ENCODE results near the gene WRAP53. TPM values are rescaled to one million over a fixed set of nuclear protein-coding genes. Genes with fewer than 3 reads are reported as not detected.

The WRAP53 gene
- total RNA-seq, 1 donor from 2014 or later = 22.1 TPM

DNA sequence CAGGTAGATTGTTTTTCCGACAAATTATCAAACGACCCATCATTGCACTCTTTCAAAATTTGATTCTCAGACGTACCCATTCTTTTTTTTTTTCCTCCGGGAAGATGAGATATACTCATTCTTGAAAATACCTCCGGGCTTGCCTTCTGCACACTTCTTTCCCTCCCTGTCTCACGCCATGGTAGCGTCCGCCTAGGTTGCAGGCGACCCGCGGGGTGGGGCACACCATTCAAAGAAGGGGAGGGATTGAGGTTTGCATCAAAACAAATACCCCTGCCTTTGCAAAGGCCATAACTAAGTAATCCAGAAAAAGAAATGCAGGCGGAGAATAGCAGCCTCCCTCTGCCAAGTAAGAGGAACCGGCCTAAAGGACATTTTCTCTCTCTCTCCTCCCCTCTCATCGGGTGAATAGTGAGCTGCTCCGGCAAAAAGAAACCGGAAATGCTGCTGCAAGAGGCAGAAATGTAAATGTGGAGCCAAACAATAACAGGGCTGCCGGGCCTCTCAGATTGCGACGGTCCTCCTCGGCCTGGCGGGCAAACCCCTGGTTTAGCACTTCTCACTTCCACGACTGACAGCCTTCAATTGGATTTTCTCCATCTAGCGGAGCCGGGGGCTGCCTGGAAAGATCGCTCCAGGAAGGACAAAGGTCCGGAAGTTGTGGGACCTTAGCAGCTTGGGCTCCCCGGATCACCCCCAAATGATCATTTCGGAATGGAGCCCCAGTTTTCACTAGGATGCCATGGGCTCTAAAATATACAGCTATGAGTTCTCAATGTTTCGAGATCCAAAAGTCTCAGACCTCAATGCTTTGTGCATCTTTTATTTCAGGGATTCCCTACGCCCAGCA, 1.8 kb upstream of the WRAP53 start:
- peaks cover 3% of the 10 kb centered on the region for H3K27me3 Mint-ChIP-seq
- TF ChIP-seq, protein P1, sequence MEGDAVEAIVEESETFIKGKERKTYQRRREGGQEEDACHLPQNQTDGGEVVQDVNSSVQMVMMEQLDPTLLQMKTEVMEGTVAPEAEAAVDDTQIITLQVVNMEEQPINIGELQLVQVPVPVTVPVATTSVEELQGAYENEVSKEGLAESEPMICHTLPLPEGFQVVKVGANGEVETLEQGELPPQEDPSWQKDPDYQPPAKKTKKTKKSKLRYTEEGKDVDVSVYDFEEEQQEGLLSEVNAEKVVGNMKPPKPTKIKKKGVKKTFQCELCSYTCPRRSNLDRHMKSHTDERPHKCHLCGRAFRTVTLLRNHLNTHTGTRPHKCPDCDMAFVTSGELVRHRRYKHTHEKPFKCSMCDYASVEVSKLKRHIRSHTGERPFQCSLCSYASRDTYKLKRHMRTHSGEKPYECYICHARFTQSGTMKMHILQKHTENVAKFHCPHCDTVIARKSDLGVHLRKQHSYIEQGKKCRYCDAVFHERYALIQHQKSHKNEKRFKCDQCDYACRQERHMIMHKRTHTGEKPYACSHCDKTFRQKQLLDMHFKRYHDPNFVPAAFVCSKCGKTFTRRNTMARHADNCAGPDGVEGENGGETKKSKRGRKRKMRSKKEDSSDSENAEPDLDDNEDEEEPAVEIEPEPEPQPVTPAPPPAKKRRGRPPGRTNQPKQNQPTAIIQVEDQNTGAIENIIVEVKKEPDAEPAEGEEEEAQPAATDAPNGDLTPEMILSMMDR (conservative IDR thresholded peaks at IDR 0.05) = no peak
- no peaks in the 10 kb centered on the region for H3K9me3 Mint-ChIP-seq
- H3K4me1 Mint-ChIP-seq (ENCODE audit: unreplicated experiment) = peaks cover 25% of the 10 kb centered on the region
- peaks cover 12% of the 10 kb centered on the region for H3K36me3 Mint-ChIP-seq
- H3K4me3 Mint-ChIP-seq = peak overlapping the region; percentile 97
- H3K27ac Mint-ChIP-seq = peak overlapping the region; percentile 99
- peak; percentile 81 for DNase-seq (ENCODE audit: extremely low spot score, unreplicated experiment)

DNA sequence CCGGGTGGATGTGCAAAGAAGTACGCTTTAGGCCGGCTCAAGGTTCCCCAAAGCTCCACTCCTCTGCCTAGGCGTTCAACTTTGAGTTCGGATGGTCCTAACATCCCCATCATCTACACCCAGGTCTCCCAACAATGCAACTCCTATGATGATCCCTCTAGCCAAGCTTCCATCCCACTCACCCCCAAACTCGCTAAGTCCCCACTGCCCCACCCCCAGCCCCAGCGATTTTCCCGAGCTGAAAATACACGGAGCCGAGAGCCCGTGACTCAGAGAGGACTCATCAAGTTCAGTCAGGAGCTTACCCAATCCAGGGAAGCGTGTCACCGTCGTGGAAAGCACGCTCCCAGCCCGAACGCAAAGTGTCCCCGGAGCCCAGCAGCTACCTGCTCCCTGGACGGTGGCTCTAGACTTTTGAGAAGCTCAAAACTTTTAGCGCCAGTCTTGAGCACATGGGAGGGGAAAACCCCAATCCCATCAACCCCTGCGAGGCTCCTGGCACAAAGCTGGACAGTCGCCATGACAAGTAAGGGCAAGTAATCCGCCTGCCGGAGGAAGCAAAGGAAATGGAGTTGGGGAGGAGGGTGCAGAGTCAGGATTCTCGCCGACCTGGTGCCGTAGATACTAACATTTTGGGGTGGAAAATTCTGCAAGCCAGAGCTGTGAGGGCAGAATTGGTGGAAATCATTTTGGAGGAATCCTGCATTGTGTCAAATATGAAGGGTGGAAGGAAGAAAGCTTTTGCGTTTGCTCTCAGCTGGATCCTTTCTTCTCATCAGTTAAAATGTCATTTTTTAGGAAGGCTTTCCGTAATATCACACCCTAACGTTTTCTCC, 987 bp upstream of the WRAP53 start, which contains the start of gene TP53:
Gene TP53, minus strand, starts transcription at position 419 of the 836 bp plus-strand sequence. CDS start 10,896 bp downstream, outside the sequence.
- Mint-ChIP-seq H3K4me3 (peak within 1 kb of the TSS; percentile 97), H3K36me3 (peaks cover 12% of the 10 kb centered on the region), H3K27ac (peak within 1 kb of the TSS; percentile 99), H3K9me3 (no peaks in the 10 kb centered on the region), H3K27me3 (peaks cover 3% of the 10 kb centered on the region), H3K4me1 (ENCODE audit: unreplicated experiment) (peaks cover 25% of the 10 kb centered on the region)
- DNase-seq (ENCODE audit: extremely low spot score, unreplicated experiment) = peak; percentile 85
- TF ChIP-seq, protein P1 (conservative IDR thresholded peaks at IDR 0.05) = no peak

GRCh38 chr17:7688808-7689316, 585 bp downstream of the WRAP53 start:
- H3K36me3 Mint-ChIP-seq = peaks cover 16% of the 10 kb centered on the region
- H3K9me3 Mint-ChIP-seq = no peaks in the 10 kb centered on the region
- peak overlapping the region; percentile 97 for H3K4me3 Mint-ChIP-seq
- peak overlapping the region; percentile 99 for H3K27ac Mint-ChIP-seq
- H3K27me3 Mint-ChIP-seq = peaks cover 3% of the 10 kb centered on the region
- TF ChIP-seq, protein P1 (conservative IDR thresholded peaks at IDR 0.05) = no peak
- H3K4me1 Mint-ChIP-seq (ENCODE audit: unreplicated experiment) = peaks cover 25% of the 10 kb centered on the region
- no peak for DNase-seq (ENCODE audit: extremely low spot score, unreplicated experiment)

DNA sequence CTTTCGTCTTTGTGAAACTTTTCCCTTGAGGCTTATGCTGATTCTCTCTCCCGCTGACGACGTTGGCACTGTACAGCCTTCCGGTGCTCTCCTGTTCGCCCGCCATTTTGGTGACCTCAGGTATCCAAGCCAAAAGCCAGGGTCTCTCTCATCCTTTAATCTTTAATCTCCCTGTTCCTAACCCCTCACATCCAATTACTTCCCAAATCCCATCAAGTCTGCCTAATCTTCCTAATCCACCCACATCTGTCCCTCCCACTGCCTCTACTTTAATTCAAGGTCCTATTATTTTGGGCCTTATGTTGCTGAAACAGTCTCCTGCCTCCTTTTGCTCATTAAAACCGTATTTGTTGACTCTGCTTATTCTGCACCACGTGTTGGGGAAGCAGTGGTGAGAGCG, 7.3 kb downstream of the WRAP53 start:
- Mint-ChIP-seq H3K36me3 (peaks cover 17% of the 10 kb centered on the region), H3K4me3 (no peak overlapping the region), H3K9me3 (no peaks in the 10 kb centered on the region), H3K27ac (no peak overlapping the region), H3K4me1 (ENCODE audit: unreplicated experiment) (no peaks in the 10 kb centered on the region), H3K27me3 (no peaks in the 10 kb centered on the region)
- DNase-seq (ENCODE audit: extremely low spot score, unreplicated experiment) = no peak
- TF ChIP-seq, protein P1 (conservative IDR thresholded peaks at IDR 0.05) = no peak

- DNase-seq (ENCODE audit: extremely low spot score, unreplicated experiment) = no peak
- Mint-ChIP-seq H3K9me3 (no peaks in the 10 kb centered on the region), H3K36me3 (peaks cover 17% of the 10 kb centered on the region), H3K27ac (no peak overlapping the region), H3K27me3 (no peaks in the 10 kb centered on the region), H3K4me1 (ENCODE audit: unreplicated experiment) (peaks cover 2% of the 10 kb centered on the region), H3K4me3 (no peak overlapping the region)
- TF ChIP-seq, protein P1 (conservative IDR thresholded peaks at IDR 0.05) = no peak
Observed at GRCh38 chr17:7697828-7698588, 9.7 kb downstream of the WRAP53 start.
